Glutamatergic neuron (in vitro differentiated cells): ENCODE results near the gene FGF14. TPM values are rescaled to one million over a fixed set of nuclear protein-coding genes. Genes with fewer than 3 reads are reported as not detected.

Experiments
- DNase-seq: peaks from one replicate; pipeline ENCODE4 v3.0.0; 2022
- H3K27ac Mint-ChIP-seq: one replicate; pipeline ENCODE4 v1.8.0; 2020; ENCODE audit warnings: mild to moderate bottlenecking, mixed read lengths, inconsistent platforms; ENCODE audit not compliant: unreplicated experiment
- H3K27me3 Mint-ChIP-seq: one replicate; pipeline ENCODE4 v1.8.0; 2020; ENCODE audit warnings: mild to moderate bottlenecking, moderate library complexity, mixed read lengths, inconsistent platforms; ENCODE audit not compliant: unreplicated experiment
- H3K36me3 Mint-ChIP-seq: one replicate; pipeline ENCODE4 v1.8.0; 2020; ENCODE audit warnings: mild to moderate bottlenecking, mixed read lengths, inconsistent platforms; ENCODE audit not compliant: unreplicated experiment
- H3K4me1 Mint-ChIP-seq: one replicate; pipeline ENCODE4 v1.8.0; 2020; ENCODE audit warnings: mild to moderate bottlenecking, low read depth, mixed read lengths, inconsistent platforms; ENCODE audit not compliant: unreplicated experiment
- H3K4me3 Mint-ChIP-seq: one replicate; pipeline ENCODE4 v1.8.0; 2020; ENCODE audit warnings: mild to moderate bottlenecking, mixed read lengths, inconsistent platforms; ENCODE audit not compliant: unreplicated experiment
- H3K9me3 Mint-ChIP-seq: one replicate; pipeline ENCODE4 v1.8.0; 2020; ENCODE audit warnings: mild to moderate bottlenecking, moderate library complexity, mixed read lengths, inconsistent platforms; ENCODE audit not compliant: unreplicated experiment
- CTCF ChIP-seq: fragments of 200-600 bp; sonication (generic); IDR thresholded peaks from one replicate; pipeline ENCODE4 v1.5.0; 2021; ENCODE audit not compliant: partially characterized antibody, unreplicated experiment
- total RNA-seq: library from RNA; stranded (reverse); fragmentation: NEBNext Ultra II Directional; extraction: Animal tissue kit (Norgen Biotek cat#: 25700); gene quantifications from one replicate; pipeline ENCODE4 v1.2.1, GENCODE V29; 2021; ENCODE audit not compliant: unreplicated experiment

The FGF14 gene
- total RNA-seq, 1 donor from 2014 or later, result 17.8 TPM

- Mint-ChIP-seq H3K4me1 (peaks cover 18% of the 10 kb centered on the region), H3K9me3 (peaks cover 1% of the 10 kb centered on the region), H3K27me3 (no peaks in the 10 kb centered on the region), H3K4me3 (no peak overlapping the region), H3K27ac (no peak overlapping the region), H3K36me3 (no peaks in the 10 kb centered on the region)
- TF ChIP-seq CTCF, result no peak
- no peak for DNase-seq
Observed at GRCh38 chr13:101691341-101691860, 710.4 kb downstream of the FGF14 start.

- DNase-seq, result no peak
- Mint-ChIP-seq H3K27me3 (no peaks in the 10 kb centered on the region), H3K36me3 (no peaks in the 10 kb centered on the region), H3K4me3 (no peak overlapping the region), H3K9me3 (no peaks in the 10 kb centered on the region), H3K27ac (no peak overlapping the region), H3K4me1 (peaks cover 15% of the 10 kb centered on the region)
- no peak for TF ChIP-seq CTCF
Observed at GRCh38 chr13:101690871-101691270, 711.0 kb downstream of the FGF14 start.

GRCh38 chr13:101686003-101686402, 715.8 kb downstream of the FGF14 start:
- Mint-ChIP-seq H3K36me3 (no peaks in the 10 kb centered on the region), H3K27me3 (no peaks in the 10 kb centered on the region), H3K9me3 (no peaks in the 10 kb centered on the region), H3K4me1 (no peaks in the 10 kb centered on the region), H3K4me3 (no peak overlapping the region), H3K27ac (no peak overlapping the region)
- no peak for TF ChIP-seq CTCF
- no peak for DNase-seq

- Mint-ChIP-seq H3K4me3 (no peak overlapping the region), H3K9me3 (no peaks in the 10 kb centered on the region), H3K4me1 (no peaks in the 10 kb centered on the region), H3K27ac (no peak overlapping the region), H3K27me3 (no peaks in the 10 kb centered on the region), H3K36me3 (no peaks in the 10 kb centered on the region)
- no peak for TF ChIP-seq CTCF
- DNase-seq, result no peak
Observed at GRCh38 chr13:101681834-101682233, 720.0 kb downstream of the FGF14 start.

GRCh38 chr13:101673360-101674105, 728.3 kb downstream of the FGF14 start:
- Mint-ChIP-seq H3K27me3 (no peaks in the 10 kb centered on the region), H3K4me3 (no peak overlapping the region), H3K27ac (no peak overlapping the region), H3K9me3 (no peaks in the 10 kb centered on the region), H3K4me1 (no peaks in the 10 kb centered on the region), H3K36me3 (no peaks in the 10 kb centered on the region)
- DNase-seq, result no peak
- TF ChIP-seq CTCF, result no peak
